Esophagus squamous epithelium (tissue), 4 donors: Measurements from ENCODE around the gene ANKK1.

ENCODE experiments used
- POLR2A ChIP-seq, 4 donors: fragments of 450-650 bp; IDR thresholded peaks; one replicate each; pipeline ENCODE4 v1.6.1; 2017; ENCODE audit warnings: antibody characterized with exemption in 4 of 4, mild to moderate bottlenecking in 4 of 4, moderate library complexity in 3 of 4
- TF ChIP-seq, protein P1 (sequence below), 6 experiments: fragments of 450-650 bp in 4 of 6; fragments of 200-600 bp in 2 of 6; sonication (generic) in 2 of 6; IDR thresholded peaks; one replicate each; pipeline ENCODE4 v1.5.1; 2016 to 2019; ENCODE audit warnings: antibody characterized with exemption in 6 of 6, mild to moderate bottlenecking in 4 of 6, moderate library complexity in 4 of 6

DNA sequence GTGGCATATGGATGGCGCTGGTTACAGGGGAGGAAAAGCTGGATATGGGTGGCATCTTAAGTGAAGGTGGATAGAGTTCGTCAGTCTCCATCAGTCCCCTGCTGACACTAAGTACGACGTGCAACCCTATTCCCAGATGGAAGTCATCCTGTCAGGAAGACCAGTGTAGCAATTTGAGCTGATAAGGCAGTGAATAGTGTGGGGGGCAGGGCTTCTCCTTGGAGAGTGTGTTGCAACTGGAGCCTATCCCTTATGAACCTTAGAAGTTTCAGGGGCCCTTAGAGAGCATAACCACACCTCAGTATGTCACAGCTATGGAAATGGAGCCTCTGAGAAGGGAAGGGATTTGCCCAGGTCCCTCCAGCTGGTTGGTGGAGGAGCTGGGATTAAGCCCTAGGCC, 36.1 kb upstream of the ANKK1 start:
- TF ChIP-seq, protein P1, sequence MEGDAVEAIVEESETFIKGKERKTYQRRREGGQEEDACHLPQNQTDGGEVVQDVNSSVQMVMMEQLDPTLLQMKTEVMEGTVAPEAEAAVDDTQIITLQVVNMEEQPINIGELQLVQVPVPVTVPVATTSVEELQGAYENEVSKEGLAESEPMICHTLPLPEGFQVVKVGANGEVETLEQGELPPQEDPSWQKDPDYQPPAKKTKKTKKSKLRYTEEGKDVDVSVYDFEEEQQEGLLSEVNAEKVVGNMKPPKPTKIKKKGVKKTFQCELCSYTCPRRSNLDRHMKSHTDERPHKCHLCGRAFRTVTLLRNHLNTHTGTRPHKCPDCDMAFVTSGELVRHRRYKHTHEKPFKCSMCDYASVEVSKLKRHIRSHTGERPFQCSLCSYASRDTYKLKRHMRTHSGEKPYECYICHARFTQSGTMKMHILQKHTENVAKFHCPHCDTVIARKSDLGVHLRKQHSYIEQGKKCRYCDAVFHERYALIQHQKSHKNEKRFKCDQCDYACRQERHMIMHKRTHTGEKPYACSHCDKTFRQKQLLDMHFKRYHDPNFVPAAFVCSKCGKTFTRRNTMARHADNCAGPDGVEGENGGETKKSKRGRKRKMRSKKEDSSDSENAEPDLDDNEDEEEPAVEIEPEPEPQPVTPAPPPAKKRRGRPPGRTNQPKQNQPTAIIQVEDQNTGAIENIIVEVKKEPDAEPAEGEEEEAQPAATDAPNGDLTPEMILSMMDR (IDR thresholded peaks at IDR 0.05) = no peak
- no peak for TF ChIP-seq POLR2A (IDR thresholded peaks at IDR 0.05)
